CD14-positive monocyte (primary cell): ENCODE measurements around the gene MAD1L1. TPM values are rescaled to one million over a fixed set of nuclear protein-coding genes. Genes with fewer than 3 reads are reported as not detected.

Experiments used
- DNase-seq, 3 donors: peaks; one replicate each; pipeline ENCODE4 v3.0.0-alpha.2; 2011 to 2022
- H2AFZ ChIP-seq: 2 replicates; pipeline ENCODE4 v1.6.0; 2012; ENCODE audit warnings: mild to moderate bottlenecking, low read depth, low read length, inconsistent platforms; ENCODE audit not compliant: insufficient read depth, poor library complexity, severe bottlenecking
- H3K27ac ChIP-seq, 2 donors: 1 replicate in 1 of 2; 2 replicates in 1 of 2; pipeline ENCODE4 v1.5.1; 2012 to 2013; ENCODE audit warnings: low read length in 2 of 2, control low read depth in 1 of 2, inconsistent platforms in 1 of 2, low read depth in 1 of 2, mild to moderate bottlenecking in 1 of 2
- H3K27me3 ChIP-seq, 2 donors: one replicate each; pipeline versions ENCODE4 v1.6.0 to v1.6.1; 2011 to 2013; ENCODE audit warnings: low read length in 2 of 2; ENCODE audit not compliant: control insufficient read depth in 2 of 2, insufficient read depth in 2 of 2
- H3K36me3 ChIP-seq, 2 donors: replicated peaks in 1 of 2; 1 replicate in 1 of 2; 2 replicates in 1 of 2; pipeline versions ENCODE4 v1.5.1 to v1.6.1; 2012 to 2013; ENCODE audit warnings: low read length in 2 of 2, control low read depth in 1 of 2, inconsistent platforms in 1 of 2, mild to moderate bottlenecking in 1 of 2; ENCODE audit not compliant: insufficient read depth in 2 of 2, control insufficient read depth in 1 of 2
- H3K4me1 ChIP-seq, 2 donors: 1 replicate in 1 of 2; 2 replicates in 1 of 2; pipeline versions ENCODE4 v1.5.1 to v1.6.1; 2012 to 2013; ENCODE audit warnings: low read length in 2 of 2, control low read depth in 1 of 2, inconsistent platforms in 1 of 2, mild to moderate bottlenecking in 1 of 2, moderate library complexity in 1 of 2; ENCODE audit not compliant: insufficient read depth in 2 of 2, control insufficient read depth in 1 of 2
- H3K4me2 ChIP-seq: replicated peaks from 2 replicates; pipeline ENCODE3; 2012; ENCODE audit warnings: low read length, moderate library complexity, mild to moderate bottlenecking; ENCODE audit not compliant: poor library complexity, severe bottlenecking; ENCODE audit errors: extremely low read depth
- H3K4me3 ChIP-seq, 3 experiments: fragments of 200-600 bp in 1 of 3; sonication (generic) in 1 of 3; replicated peaks in 1 of 3; 1 replicate in 2 of 3; 2 replicates in 1 of 3; pipeline ENCODE4 v1.5.1; 2011 to 2013; ENCODE audit warnings: low read length in 3 of 3, mild to moderate bottlenecking in 3 of 3, control low read depth in 2 of 3, low read depth in 2 of 3, inconsistent platforms in 1 of 3, moderate library complexity in 1 of 3
- H3K79me2 ChIP-seq: 2 replicates; pipeline ENCODE4 v1.6.0; 2012; ENCODE audit warnings: mild to moderate bottlenecking, control low read depth, inconsistent platforms, low read length, moderate library complexity; ENCODE audit not compliant: insufficient read depth
- H3K9ac ChIP-seq: 2 replicates; pipeline ENCODE4 v1.6.0; 2017; ENCODE audit warnings: low read length, mild to moderate bottlenecking; ENCODE audit not compliant: insufficient read depth, poor library complexity, severe bottlenecking
- H3K9me3 ChIP-seq, 2 donors: replicated peaks in 1 of 2; 1 replicate in 1 of 2; 2 replicates in 1 of 2; pipeline versions ENCODE4 v1.5.1 to v1.6.1; 2012 to 2013; ENCODE audit warnings: low read length in 2 of 2, control low read depth in 1 of 2; ENCODE audit not compliant: control insufficient read depth in 1 of 2, insufficient read depth in 1 of 2
- H4K20me1 ChIP-seq: 2 replicates; pipeline ENCODE4 v1.6.0; 2012; ENCODE audit warnings: mild to moderate bottlenecking, low read length, control low read depth, moderate library complexity; ENCODE audit not compliant: insufficient read depth
- H3K27ac Mint-ChIP-seq, 7 donors: one replicate each; pipeline ENCODE4 v1.8.0; 2020; ENCODE audit warnings: mild to moderate bottlenecking in 7 of 7, mixed read lengths in 7 of 7, moderate library complexity in 6 of 7, inconsistent platforms in 2 of 7
- H3K27me3 Mint-ChIP-seq, 3 donors: one replicate each; pipeline ENCODE4 v1.8.0; 2021 to 2022; ENCODE audit warnings: low read depth in 3 of 3, mild to moderate bottlenecking in 3 of 3, mixed read lengths in 3 of 3, moderate library complexity in 3 of 3, inconsistent platforms in 1 of 3
- H3K36me3 Mint-ChIP-seq, 2 donors: one replicate each; pipeline ENCODE4 v1.8.0; 2020; ENCODE audit warnings: mixed read lengths in 2 of 2, inconsistent platforms in 1 of 2, mild to moderate bottlenecking in 1 of 2
- H3K4me1 Mint-ChIP-seq: one replicate; pipeline ENCODE4 v1.8.0; 2020; ENCODE audit warnings: mild to moderate bottlenecking, mixed read lengths
- H3K4me3 Mint-ChIP-seq, 2 donors: one replicate each; pipeline ENCODE4 v1.8.0; 2020; ENCODE audit warnings: mild to moderate bottlenecking in 2 of 2, mixed read lengths in 2 of 2, moderate library complexity in 1 of 2
- H3K9me3 Mint-ChIP-seq, 7 donors: one replicate each; pipeline ENCODE4 v1.8.0; 2020 to 2022; ENCODE audit warnings: mixed read lengths in 7 of 7, mild to moderate bottlenecking in 6 of 7, moderate library complexity in 6 of 7, inconsistent platforms in 2 of 7
- WGBS: methylation state at CpG from one replicate; pipeline ENCODE4 v1.1.5; 2013; ENCODE audit warnings: missing lambda C conversion rate; ENCODE audit not compliant: insufficient coverage; 5-methylcytosine and 5-hydroxymethylcytosine counted together
- intact Hi-C, 2 donors: fragments of 100-400 bp; cut with micrococcal nuclease; formaldehyde crosslinking; loops; one replicate each; pipeline versions ENCODE4 v1.15.0 to v1.15.1; 2023
- polyA plus RNA-seq, 3 donors: library from polyadenylated mRNA; depleted of rRNA in 1 of 3; unstranded in 2 of 3; stranded (reverse) in 1 of 3; fragments of 300-500 nt in 2 of 3; fragments of >200 nt in 1 of 3; fragmentation: Illumina TruSeq in 2 of 3; gene quantifications; 1 replicate in 2 of 3; 2 replicates in 1 of 3; pipeline ENCODE4 v1.2.3, GENCODE V29; 2012 to 2021
- TF ChIP-seq, protein P1 (sequence below): fragments of 200-600 bp; IDR thresholded peaks from one replicate; pipeline ENCODE4 v1.8.0; 2022; ENCODE audit warnings: antibody characterized with exemption, mild to moderate bottlenecking

MAD1L1 gene
- polyA plus RNA-seq, 3 donors = 22.0 to 39.4 (median 33.2) TPM

DNA sequence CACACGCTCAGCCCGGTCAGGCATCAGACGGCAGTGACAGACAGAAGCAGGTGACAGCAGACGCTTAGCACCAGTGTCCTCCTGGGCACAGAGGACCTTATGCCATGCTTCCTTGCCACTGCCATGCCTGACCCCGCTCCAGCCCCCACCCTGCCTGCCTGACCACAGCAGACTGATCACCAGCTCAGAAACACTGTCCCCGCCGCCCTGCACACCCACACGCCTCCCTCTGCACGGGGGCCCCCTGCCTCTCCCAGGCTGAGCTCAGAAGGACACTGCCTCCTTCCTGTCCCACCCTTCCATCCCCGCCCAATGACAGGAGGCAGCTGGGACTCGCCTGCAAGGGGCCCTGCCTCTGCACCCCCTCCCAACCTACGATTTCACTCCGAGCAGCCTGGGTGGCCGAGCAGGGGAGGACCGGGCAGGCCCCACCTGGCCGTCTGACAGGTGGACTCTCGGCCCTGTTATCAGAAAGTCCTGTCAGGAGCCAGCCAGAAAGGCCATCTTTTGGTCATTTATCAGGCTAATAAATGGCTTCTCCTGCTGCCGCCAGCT, 379.2 kb downstream of the MAD1L1 start:
- peaks cover 0 to 23% (median 4%) of the 10 kb centered on the region in 7 donors for H3K9me3 Mint-ChIP-seq
- H3K36me3 Mint-ChIP-seq = peaks cover 7 to 10% of the 10 kb centered on the region in 2 donors
- Histone ChIP-seq H3K9me3 (peaks cover 0 to 11% of the 10 kb centered on the region in 2 donors), H3K4me3 (no peak overlapping the region), H2AFZ (no peak overlapping the region), H3K36me3 (no peaks in the 10 kb centered on the region), H3K79me2 (no peaks in the 10 kb centered on the region), H3K27me3 (no peaks in the 10 kb centered on the region), H4K20me1 (peaks cover 91% of the 10 kb centered on the region), H3K27ac (no peak overlapping the region), H3K4me1 (no peaks in the 10 kb centered on the region), H3K9ac (no peak overlapping the region), H3K4me2 (no peak overlapping the region)
- intact Hi-C loops = no loop called here
- DNase-seq = no peak
- 91% methylated on average over 16 of the region's 18 CpGs for WGBS
- peaks cover 0 to 2% (median 2%) of the 10 kb centered on the region in 3 donors for H3K27me3 Mint-ChIP-seq
- no peak overlapping the region for H3K4me3 Mint-ChIP-seq
- TF ChIP-seq, protein P1, sequence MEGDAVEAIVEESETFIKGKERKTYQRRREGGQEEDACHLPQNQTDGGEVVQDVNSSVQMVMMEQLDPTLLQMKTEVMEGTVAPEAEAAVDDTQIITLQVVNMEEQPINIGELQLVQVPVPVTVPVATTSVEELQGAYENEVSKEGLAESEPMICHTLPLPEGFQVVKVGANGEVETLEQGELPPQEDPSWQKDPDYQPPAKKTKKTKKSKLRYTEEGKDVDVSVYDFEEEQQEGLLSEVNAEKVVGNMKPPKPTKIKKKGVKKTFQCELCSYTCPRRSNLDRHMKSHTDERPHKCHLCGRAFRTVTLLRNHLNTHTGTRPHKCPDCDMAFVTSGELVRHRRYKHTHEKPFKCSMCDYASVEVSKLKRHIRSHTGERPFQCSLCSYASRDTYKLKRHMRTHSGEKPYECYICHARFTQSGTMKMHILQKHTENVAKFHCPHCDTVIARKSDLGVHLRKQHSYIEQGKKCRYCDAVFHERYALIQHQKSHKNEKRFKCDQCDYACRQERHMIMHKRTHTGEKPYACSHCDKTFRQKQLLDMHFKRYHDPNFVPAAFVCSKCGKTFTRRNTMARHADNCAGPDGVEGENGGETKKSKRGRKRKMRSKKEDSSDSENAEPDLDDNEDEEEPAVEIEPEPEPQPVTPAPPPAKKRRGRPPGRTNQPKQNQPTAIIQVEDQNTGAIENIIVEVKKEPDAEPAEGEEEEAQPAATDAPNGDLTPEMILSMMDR = no peak
- H3K4me1 Mint-ChIP-seq = no peaks in the 10 kb centered on the region
- peak overlapping the region in 1 of 7 donors; percentile 64 for H3K27ac Mint-ChIP-seq

DNA sequence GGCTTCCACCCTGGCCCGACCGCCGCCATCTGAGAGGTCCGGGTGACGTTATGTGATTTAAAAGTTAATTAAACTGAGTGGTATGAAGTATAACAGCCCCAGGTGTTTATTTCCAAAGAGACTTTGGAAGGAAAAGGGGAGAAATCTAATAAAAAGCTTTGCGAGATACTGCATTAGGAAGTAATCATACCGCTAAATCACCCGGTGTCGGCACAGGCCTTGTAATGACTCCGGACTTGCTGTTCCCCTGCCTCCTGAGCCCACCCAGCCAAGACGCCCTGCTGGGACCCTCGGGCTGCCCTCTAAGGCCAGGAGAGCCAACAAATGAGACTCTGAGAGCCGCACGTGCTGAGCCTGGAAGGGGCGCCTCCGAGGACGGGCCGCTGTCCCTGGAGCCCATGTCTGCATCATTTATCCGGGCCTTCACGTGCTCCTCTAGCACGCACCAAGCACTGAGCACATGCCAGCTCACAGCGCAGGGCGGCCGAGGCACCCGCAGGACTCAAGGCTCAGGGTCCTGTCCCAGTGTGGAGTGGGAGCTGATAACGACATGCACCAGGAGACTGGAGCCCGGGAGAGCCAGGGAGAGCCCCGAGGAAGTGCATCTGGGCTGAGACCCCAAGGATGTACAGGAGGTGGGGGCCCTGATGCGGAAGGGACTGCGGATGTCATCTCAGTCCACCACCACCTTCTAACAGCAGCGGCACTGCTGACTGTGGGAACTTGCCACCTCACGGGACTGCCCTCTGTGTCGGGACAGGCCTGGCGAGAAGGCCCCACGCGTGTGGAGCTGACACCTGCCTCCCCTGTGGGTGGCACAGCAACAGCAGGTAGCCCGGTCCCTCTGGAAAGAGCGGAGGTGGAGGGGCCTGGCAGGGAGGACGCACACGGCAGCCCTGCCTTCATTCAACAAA, 380.0 kb downstream of the MAD1L1 start:
- Histone ChIP-seq H3K4me2 (no peak overlapping the region), H3K27me3 (no peaks in the 10 kb centered on the region), H3K79me2 (no peaks in the 10 kb centered on the region), H3K4me1 (no peaks in the 10 kb centered on the region), H3K9me3 (peaks cover 0 to 11% of the 10 kb centered on the region in 2 donors), H3K27ac (no peak overlapping the region), H2AFZ (no peak overlapping the region), H4K20me1 (peaks cover 93% of the 10 kb centered on the region), H3K4me3 (no peak overlapping the region), H3K9ac (no peak overlapping the region), H3K36me3 (no peaks in the 10 kb centered on the region)
- Mint-ChIP-seq H3K27ac (no peak overlapping the region), H3K36me3 (peaks cover 7 to 10% of the 10 kb centered on the region in 2 donors), H3K27me3 (peaks cover 0 to 2% (median 2%) of the 10 kb centered on the region in 3 donors), H3K4me3 (no peak overlapping the region), H3K9me3 (peaks cover 0 to 19% (median 1%) of the 10 kb centered on the region in 7 donors), H3K4me1 (no peaks in the 10 kb centered on the region)
- TF ChIP-seq, protein P1 = no peak
- no peak for DNase-seq
- WGBS = 95% methylated on average over 38 of the region's 40 CpGs
- intact Hi-C loops = no loop called here
